CD4-positive, alpha-beta T cell treated with Interleukin-12 subunit alpha and Interleukin-12 subunit beta, for 1 hour (primary cell): ENCODE measurements around the gene DPP6.

Source experiments
- DNase-seq: peaks from one replicate; pipeline ENCODE4 v3.0.0-alpha.2; 2020

Gene DPP6

DNA sequence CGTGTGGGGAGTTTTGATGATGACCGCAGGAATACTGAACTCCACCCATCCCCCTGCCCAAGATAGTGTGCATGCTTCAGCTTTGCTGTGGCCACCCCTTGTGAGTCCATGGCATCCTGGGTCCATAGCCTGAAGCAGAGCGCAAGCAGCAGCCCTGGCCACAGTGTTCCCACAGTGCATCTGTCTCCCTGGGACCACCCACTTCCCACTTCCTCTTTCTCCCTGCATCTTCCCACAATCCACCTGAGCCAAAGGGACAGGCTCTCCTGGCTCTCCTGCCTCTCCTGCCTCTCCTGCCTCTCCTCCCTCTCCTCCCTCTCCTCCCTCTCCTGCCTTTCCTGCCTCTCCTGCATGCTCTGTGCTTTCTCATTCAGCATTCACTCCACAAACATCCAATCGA is 800.0 kb downstream of the DPP6 start:
- DNase-seq, result no peak

DNA sequence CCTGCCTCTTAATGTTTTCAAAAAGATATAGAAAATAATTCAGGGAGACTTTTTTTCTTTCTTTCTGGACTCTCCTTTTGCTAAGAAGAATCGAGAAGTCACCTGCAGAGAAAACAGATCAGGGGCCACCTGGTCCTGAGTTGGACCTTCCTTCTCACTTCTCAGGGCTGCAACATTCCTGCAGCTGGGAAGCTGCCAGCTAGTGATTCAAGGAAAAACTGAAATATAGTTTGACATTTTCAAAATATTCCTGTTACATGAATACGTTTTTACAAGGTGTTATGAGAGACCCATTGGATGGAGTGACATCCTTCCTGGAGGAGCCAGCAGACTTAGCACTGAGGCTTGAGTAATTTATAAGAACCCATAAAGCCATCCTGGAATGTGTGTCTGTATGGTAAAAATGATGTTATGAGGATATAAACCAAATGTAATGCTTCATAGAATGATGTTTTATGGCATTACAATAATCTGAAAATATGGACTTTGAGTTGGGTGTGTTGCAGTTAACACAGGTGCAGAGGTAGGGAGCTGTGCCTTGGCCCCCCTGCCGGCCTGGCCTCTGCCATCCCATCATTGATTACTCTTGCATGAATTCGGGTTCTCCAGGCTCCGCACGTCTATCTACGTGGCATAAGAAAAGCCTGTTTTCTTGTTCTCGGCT is 801.0 kb downstream of the DPP6 start:
- DNase-seq, result no peak

DNA sequence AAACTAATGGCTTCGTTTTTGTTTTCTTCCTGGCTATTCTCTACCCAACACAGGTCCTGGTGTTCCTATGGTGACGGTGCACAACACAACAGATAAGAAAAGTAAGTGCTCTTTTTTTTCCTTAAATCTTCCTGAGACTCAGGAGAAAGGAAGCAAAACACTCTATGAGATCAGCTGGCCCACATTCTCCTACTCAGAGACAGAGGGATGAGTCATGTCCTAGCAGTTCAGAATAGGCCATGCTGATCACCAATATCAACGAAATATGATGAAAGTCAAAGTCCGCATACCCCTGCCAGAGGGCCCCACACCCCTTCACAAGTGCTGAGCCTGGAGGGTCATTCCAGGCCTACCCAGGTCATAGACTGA is 801.5 kb downstream of the DPP6 start:
- no peak for DNase-seq

DNA sequence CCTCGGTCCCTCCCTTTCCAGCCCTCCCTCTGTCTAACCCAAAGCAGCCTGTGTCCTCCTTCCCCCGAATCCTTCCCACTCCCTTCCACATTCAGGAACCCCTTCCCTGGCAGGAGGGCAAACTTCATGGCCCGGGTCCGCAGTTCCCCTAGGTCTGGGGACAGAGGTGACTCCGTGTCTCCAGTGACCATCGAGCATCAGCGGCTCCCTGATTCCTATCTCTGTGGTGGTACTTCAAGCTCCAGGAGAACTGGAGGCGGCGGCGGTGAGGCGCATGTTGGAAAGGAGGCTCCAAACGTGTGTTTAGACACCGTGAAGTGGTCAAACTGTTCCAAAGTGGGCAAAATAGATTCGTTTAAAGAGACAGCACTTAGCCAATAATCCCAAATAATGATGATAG is 802.6 kb downstream of the DPP6 start:
- DNase-seq, result no peak

DNA sequence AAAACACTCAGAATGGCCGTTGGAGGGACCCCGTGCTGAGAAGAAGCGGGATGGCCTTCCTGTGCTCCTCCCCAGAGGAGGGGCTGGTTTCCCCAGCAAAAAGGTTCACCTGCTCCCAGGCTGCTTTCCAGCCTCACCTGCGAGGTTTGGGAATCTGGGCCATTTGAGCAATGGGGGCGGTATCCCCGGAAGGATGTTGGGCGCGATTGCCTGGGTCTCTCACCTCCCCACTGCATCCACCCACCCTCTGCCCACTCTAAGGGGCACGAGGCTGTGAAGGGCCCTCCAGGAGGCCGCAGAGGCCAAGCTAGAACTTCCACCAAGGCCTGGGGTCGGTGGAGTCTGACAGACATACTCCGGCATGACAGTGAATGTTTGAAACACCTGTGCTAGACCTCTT is 803.2 kb downstream of the DPP6 start:
- no peak for DNase-seq

- no peak for DNase-seq
Observed at GRCh38 chr7:154856733-154857132, 804.5 kb downstream of the DPP6 start.

DNA sequence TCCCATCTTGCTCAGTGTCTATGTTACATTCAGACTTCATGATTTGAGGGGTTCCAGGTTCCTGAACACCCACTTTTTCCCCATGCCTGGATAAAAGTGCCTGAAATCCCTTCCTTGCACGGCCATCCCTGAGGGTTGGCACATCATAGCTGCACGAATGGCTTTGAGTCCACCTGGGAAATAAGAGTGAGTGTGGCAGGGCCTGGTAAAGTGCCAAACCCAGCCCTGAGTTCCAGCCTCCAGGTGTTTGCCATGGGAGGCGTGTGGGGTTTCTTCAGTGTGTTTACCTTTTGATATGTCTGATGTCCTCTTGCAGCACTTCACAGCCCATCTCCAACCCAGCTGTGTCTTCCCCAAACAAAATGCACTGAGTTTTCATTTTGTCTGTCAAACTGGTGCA is 805.0 kb downstream of the DPP6 start:
- DNase-seq, result no peak

DNA sequence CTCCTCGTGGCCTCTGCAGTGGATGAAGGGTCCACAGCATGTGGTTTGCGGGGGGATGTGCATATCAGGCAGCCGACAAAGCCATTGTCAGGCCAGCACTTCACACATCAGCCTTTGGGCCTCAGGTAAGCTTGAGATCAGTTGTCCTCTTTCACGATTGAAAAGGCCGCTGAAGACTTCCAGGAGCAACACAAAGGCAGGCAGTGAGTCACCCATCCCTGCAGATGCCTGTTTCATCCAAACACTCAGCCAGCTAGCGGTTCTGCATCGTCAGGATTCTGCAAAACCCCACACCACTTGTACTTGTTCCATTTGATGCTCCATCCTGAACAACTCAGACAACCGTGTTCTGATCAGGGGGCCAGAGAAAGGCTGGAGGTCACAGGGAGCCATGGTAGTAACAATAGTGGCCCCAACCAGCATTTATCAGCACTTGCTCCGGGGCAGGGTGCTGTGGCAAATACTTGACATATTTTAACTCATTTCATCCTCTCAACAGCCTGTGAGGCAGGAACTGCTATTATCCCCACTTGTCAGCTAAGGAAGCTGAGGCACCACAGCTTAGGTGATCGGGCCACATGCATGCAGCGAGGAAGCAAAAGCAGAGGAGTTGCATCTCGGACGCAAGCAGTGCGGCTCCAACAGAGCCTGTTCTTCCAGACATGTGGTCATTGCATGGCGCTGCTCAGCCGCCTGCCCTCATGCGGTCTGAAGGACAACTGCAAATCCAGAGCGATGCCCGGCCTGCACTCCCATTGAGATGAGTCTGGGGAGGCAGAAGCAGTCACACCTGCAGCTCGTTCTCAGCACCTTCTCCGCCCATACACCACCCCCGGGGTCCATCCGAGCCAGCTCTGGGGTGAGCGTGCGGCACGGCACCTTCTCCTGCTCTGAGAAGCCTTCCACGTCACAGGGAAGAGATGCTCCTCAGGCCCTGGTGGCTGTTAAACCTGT is 805.8 kb downstream of the DPP6 start:
- no peak for DNase-seq

DNA sequence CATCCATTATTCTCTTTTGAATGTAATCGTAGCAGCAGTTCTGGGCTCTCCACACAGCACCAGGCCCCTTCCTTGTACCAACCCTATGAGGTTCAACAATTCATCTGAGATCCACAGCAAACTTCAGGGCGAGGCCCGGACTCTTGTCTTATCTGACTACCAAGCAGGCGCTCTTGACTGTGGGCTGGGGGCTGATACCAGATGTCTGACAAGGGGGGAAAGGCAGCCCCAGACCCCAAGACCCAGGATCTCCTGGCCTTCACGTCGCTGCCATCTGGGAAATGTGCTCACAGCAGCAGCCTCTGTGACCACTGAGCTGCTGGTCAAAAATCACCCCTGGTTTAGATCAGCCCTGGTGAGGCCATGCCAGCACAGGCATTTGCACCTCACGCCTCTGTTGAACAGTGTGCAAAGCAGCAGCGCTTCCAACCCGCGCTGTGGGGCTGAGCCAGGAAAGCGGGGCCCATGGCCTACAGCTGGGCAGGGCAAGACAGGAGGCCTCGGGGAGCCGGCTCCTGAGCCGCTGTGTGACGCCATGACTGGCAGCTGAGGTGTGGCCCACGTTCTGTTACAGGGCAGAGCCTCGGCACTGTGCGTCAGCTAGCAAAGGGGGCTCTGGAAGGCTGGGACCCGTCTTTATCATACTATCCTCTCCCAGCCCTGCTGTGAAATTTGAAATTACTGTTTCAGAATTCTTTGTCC is 806.8 kb downstream of the DPP6 start:
- DNase-seq, result no peak

GRCh38 chr7:154859747-154860620 is 807.8 kb downstream of the DPP6 start:
- DNase-seq, result no peak

DNA sequence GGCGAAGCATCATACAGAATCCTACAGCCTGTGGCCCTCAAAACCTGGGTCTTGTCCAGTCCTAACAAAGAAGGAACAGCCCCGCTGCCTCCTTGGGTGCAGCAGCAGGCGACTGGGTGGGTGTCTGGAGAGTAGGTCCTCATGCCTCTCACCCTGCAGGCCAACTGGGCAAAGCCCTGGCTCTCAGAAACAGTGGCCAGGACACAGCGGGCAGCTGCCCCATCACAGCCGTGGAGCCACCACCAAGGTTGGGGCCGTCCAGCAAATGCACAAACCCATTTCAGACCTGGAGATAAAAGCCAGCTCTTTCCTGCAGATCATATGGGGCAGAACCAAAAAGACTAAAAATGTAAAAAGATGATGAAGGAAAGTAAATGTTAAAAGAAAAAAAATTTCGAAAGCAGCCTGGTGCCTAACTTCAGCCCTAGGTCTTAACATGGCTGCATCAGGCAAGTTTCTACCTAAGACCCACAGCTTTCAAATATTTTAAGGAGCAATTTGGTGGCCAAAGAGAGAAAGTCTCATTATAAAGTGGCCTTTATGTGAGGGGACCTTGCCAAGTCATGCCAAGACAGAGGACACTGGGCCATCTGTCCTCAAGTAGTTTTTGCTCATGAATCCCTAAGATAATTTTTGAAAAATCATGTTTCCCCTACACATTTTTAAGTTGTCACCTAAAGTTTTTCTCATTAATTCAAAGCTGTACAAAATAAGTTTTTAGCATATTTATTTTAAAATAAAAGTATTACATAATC is 808.6 kb downstream of the DPP6 start:
- no peak for DNase-seq

GRCh38 chr7:154861589-154861988 is 809.4 kb downstream of the DPP6 start:
- DNase-seq, result no peak

GRCh38 chr7:154862153-154862791 is 810.1 kb downstream of the DPP6 start:
- DNase-seq, result no peak

DNA sequence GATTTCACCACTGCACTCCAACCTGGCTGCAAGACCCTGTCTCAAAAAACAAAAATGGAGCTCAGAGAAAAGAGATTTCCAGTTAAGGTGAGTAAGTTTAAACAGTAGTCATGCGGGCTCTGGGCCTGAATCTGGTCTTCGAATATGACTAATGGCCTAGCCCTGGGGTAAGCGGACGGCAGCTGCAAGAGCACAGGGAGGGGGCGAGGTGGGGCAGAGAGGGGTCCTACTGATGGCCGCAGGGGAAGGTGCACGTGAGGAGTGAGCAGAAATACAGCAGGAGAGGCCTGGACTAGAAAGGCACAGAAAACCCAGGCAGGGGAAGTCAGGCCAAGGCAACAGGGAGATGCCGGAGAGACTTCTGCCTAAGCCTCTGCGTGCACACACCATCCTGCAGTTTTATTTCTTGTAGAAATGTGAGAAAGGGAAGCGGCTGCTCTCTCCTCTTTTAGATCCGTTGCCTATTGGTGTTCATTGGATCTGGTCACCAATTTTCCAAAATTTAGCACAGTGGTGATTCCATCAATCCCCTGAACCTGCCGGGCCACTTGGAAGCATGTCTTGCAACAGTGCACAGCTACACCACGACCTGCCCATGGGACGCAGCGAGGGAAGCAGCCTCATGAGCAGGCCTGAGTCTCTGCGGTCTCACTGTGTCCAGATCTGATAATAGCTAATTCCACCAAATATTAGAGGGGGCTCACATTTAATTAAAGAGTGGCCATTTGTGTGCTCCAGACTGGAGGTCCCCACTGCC is 811.7 kb downstream of the DPP6 start:
- no peak for DNase-seq

- DNase-seq, result no peak
Observed at GRCh38 chr7:154864523-154864891, 812.3 kb downstream of the DPP6 start.

GRCh38 chr7:154865984-154866685 is 813.9 kb downstream of the DPP6 start:
- no peak for DNase-seq

DNA sequence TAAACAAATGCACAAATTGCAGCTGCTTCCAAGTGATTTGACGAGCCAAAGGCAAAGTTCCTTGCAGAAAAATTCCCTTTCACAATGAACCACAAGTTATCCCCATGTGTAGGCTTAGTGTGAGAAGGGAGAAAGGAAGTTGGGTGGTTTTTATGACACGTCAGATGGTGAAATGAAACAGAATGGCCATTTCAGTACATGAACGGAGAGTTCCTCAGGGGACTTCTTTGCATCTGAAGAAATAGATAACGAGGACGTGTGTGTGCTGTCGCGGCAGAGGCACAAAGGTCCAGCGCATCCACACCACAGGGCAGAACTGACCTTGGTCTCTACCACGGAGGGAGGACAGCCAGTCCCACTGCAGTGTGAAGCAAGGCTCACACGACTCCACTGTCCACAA is 814.9 kb downstream of the DPP6 start:
- DNase-seq, result no peak

- no peak for DNase-seq
Observed at GRCh38 chr7:154868921-154869320, 816.7 kb downstream of the DPP6 start.

DNA sequence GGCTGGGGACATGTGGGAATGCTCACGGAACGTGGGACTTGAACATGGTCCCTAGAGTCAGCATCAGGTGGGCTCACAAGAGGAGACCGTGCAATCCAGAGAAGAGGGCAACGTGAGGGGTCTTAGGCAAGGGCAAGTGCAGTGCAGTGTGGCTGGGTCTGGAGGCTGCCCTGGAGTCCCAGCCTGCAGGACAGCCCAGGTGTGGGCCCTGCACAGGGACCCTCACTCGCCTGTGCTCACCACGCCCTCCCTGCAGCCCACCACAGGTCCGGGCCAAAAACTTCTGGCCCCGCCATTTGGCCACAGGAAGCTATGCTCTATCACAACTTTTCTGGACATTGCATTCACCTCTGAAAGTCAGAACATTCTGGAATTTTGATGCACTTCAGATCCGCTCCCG is 817.2 kb downstream of the DPP6 start:
- no peak for DNase-seq

DNA sequence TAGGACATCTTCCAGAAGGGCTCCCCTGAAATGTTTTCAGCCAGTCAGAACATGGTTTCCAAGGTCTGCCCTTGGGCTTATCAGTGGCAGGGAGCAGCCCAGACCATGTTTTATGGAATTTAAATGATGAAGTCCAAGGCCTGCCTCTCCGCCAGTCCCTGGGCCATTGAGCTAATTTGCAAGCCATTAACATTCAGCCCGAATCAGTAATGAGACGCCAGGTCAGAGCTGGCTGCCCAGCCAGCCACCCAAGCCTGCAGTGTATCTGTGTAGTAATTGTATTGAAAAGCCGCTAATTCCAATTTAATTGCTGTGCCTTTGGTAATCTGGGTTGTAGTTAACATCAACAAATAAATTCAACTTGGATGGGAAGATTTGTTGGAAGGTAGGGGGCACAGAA is 819.3 kb downstream of the DPP6 start:
- DNase-seq, result no peak
